NB4 (cell line): ENCODE measurements around the gene NPAS2.

ENCODE experiments used
- DNase-seq: peaks from one replicate; pipeline ENCODE4 v3.0.0; 2010; ENCODE audit warnings: low read depth
- H3K4me3 ChIP-seq: one replicate; pipeline ENCODE4 v1.5.1; 2011; ENCODE audit warnings: mild to moderate bottlenecking, low read depth, low read length, moderate library complexity
- CTCF ChIP-seq: IDR thresholded peaks from one replicate; pipeline ENCODE4 v1.5.1; 2012; ENCODE audit warnings: low read depth, low read length
- MAX ChIP-seq: IDR thresholded peaks from 2 replicates; pipeline ENCODE4 v1.6.1; 2011; ENCODE audit warnings: low read depth, low read length
- MYC ChIP-seq: IDR thresholded peaks from 2 replicates; pipeline ENCODE4 v1.6.1; 2011; ENCODE audit warnings: low read depth, low read length
- POLR2A ChIP-seq: IDR thresholded peaks from 2 replicates; pipeline ENCODE4 v1.6.1; 2011; ENCODE audit warnings: mild to moderate bottlenecking; ENCODE audit not compliant: insufficient read length; ENCODE audit errors: extremely low read depth

The NPAS2 gene

GRCh38 chr2:100893392-100894104, 73.6 kb downstream of the NPAS2 start:
- TF ChIP-seq POLR2A: no peak
- TF ChIP-seq MYC: peak; percentile 40; the same call in 1 of the 2 replicates
- peak; percentile 58; the same call in 1 of the 2 replicates for TF ChIP-seq MAX
- no peak for TF ChIP-seq CTCF
- no peak overlapping the region for H3K4me3 ChIP-seq
- peak; percentile 95 for DNase-seq

GRCh38 chr2:100894105-100894795, 74.3 kb downstream of the NPAS2 start:
- TF ChIP-seq POLR2A (no peak), MYC (no peak), CTCF (no peak), MAX (no peak)

GRCh38 chr2:100894796-100895156, 74.8 kb downstream of the NPAS2 start:
- no peak for TF ChIP-seq CTCF
- no peak overlapping the region for H3K4me3 ChIP-seq
- DNase-seq: no peak

More at GRCh38 chr2:100894105-100894795, 74.3 kb downstream of the NPAS2 start:
- no peak for DNase-seq
- H3K4me3 ChIP-seq: no peak overlapping the region

GRCh38 chr2:100895402-100895801, 75.5 kb downstream of the NPAS2 start:
- DNase-seq: no peak
- H3K4me3 ChIP-seq: no peak overlapping the region
- TF ChIP-seq CTCF: no peak
- no peak for TF ChIP-seq POLR2A
- TF ChIP-seq MYC: no peak
- no peak for TF ChIP-seq MAX

GRCh38 chr2:100895934-100896685, 76.2 kb downstream of the NPAS2 start:
- no peak overlapping the region for H3K4me3 ChIP-seq
- DNase-seq: no peak
- TF ChIP-seq POLR2A (no peak), MAX (no peak), CTCF (no peak), MYC (no peak)
